ENCODE data around the gene PHACTR1.

- TF ChIP-seq EZH2 (IDR thresholded peaks at IDR 0.05; ENCODE audit: borderline replicate concordance, low read depth, low read length, poor library complexity, severe bottlenecking) (no peak), CTCF (conservative IDR thresholded peaks at IDR 0.05; ENCODE audit: low read depth, low read length) (no peak)
Observed at GRCh38 chr6:12984776-12985175, 268.2 kb downstream of the PHACTR1 start.
